Activated T-cell treated with anti-CD3 and anti-CD28 coated beads, Interleukin-2, amount 50 U/mL, for 4 hours (primary cell): ENCODE results near the gene SFMBT1. TPM values are rescaled to one million over a fixed set of nuclear protein-coding genes. Genes with fewer than 3 reads are reported as not detected.
"Not testable (repeated sequence)": the region's sequence is repeated elsewhere in the genome, so short reads cannot be mapped to it uniquely, and the experiment has no call there.

ENCODE experiments used
- ATAC-seq, 2 donors: fragments of 200-7000 bp; cut with Tn5 transposase; one replicate each; pipeline ENCODE4 v1.10.0; 2021
- DNase-seq: peaks from one replicate; pipeline ENCODE4 v3.0.0-alpha.2; 2020
- H3K27me3 Mint-ChIP-seq: one replicate; pipeline ENCODE4 v1.8.0; 2021; ENCODE audit warnings: low read depth, mixed read lengths
- H3K36me3 Mint-ChIP-seq: one replicate; pipeline ENCODE4 v1.8.0; 2022; ENCODE audit warnings: mixed read lengths; ENCODE audit not compliant: insufficient read depth
- H3K4me1 Mint-ChIP-seq: one replicate; pipeline ENCODE4 v1.8.0; 2021; ENCODE audit warnings: low read depth, mixed read lengths
- H3K4me3 Mint-ChIP-seq: one replicate; pipeline ENCODE4 v1.8.0; 2021; ENCODE audit warnings: mild to moderate bottlenecking, moderate library complexity, mixed read lengths
- H3K9me3 Mint-ChIP-seq: one replicate; pipeline ENCODE4 v1.8.0; 2021; ENCODE audit warnings: mixed read lengths
- total RNA-seq, 3 donors: library from RNA; stranded (reverse); gene quantifications; one replicate each; pipeline ENCODE4 v1.2.1, GENCODE V29; 2021

The SFMBT1 gene
- total RNA-seq, 3 donors from 2014 or later: 16.8 to 25.2 (median 20.0) TPM

DNA sequence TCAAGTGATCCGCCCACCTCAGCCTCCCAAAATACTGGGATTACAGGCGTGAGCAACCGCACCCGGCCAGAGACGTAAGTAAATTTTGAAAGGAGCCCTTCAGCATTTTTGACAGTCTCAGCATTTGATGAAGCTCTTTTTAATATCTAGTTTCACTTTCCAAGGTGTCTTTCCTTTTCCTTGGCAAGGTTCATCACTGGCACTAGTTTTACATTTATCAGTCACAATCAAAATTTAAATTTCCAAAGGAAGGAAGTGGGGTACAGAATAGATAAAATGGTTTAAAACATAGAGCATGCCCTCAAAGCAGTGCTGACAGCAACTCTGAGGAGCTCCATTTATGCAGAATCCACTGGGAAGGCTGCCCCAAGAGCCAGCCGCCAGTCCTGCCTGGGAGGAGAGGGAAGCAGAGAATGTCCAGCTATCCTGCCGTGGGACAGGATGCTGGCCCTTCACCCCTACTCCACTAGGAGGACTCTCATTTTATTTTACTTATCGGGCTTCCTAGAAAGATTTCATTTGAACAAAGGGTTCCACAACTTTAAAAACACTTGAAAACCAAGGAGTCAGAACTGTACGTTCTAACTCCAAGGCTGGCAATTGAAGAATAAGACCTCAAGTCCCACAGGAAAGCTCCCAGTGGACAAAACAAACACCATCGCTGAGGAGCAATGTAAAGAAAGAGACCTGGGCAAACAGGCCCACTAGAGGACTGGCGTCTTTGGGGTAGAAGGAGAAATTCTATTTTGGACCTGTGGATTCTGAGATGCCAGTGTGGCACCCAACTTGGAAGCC lies 9.9 kb downstream of the SFMBT1 start:
- ATAC-seq (peak in 1 of 2 donors; percentile 19), DNase-seq (no peak)
- H3K4me1 Mint-ChIP-seq: peaks cover 66% of the 10 kb centered on the region
- H3K9me3 Mint-ChIP-seq: no peaks in the 10 kb centered on the region
- no peaks in the 10 kb centered on the region for H3K36me3 Mint-ChIP-seq
- H3K4me3 Mint-ChIP-seq: peak overlapping the region; percentile 26
- no peaks in the 10 kb centered on the region for H3K27me3 Mint-ChIP-seq

DNA sequence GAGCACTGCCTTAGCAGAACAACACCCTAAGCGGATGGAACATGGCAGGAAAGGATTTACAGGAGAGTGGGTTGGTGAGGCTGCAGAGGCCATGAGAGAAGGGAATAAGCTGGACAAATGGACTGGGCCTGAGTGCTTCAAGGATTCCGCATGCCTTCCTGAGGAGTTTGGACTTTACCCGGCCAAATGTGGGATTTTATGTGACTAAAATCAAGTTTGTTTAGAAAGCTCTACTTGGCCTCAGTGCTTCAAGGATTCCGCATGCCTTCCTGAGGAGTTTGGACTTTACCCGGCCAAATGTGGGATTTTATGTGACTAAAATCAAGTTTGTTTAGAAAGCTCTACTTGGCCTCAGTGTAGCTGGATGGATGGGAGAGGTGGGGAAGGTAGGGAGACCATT lies 10.9 kb downstream of the SFMBT1 start:
- ATAC-seq, H3K4me3 Mint-ChIP-seq, H3K36me3 Mint-ChIP-seq, DNase-seq, H3K27me3 Mint-ChIP-seq, H3K9me3 Mint-ChIP-seq: not testable (repeated sequence)
- H3K4me1 Mint-ChIP-seq: peaks cover 66% of the 10 kb centered on the region

GRCh38 chr3:53034411-53034810 lies 11.5 kb downstream of the SFMBT1 start:
- H3K4me1 Mint-ChIP-seq: peaks cover 64% of the 10 kb centered on the region
- not testable (repeated sequence) for ATAC-seq, DNase-seq, H3K27me3 Mint-ChIP-seq, H3K36me3 Mint-ChIP-seq, H3K4me3 Mint-ChIP-seq, H3K9me3 Mint-ChIP-seq

DNA sequence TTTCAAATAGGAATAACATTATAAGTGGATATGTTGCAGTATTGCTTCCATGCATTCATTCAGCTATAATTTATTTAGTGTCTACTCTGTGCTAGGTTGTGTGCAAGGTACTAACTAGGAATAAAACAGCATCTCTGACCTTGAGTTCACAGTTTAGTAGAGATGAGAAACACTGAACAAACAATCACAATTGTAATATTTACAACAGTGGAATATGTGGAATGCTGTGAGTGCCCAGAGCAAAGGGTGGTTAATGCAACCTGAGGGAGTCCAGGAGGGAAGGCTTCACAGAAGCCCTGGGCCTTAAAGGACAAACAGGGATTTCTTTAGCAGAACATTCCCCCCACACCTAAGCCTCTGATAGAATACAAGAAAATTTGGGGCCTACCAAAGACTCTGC lies 13.3 kb downstream of the SFMBT1 start:
- H3K9me3 Mint-ChIP-seq: no peaks in the 10 kb centered on the region
- DNase-seq: no peak
- no peaks in the 10 kb centered on the region for H3K27me3 Mint-ChIP-seq
- no peaks in the 10 kb centered on the region for H3K36me3 Mint-ChIP-seq
- ATAC-seq: no peak
- peaks cover 52% of the 10 kb centered on the region for H3K4me1 Mint-ChIP-seq
- H3K4me3 Mint-ChIP-seq: no peak overlapping the region

- peak overlapping the region; percentile 12 for H3K4me3 Mint-ChIP-seq
- DNase-seq (peak; percentile 50), ATAC-seq (peak; percentile 76 to 89)
- no peaks in the 10 kb centered on the region for H3K27me3 Mint-ChIP-seq
- no peaks in the 10 kb centered on the region for H3K9me3 Mint-ChIP-seq
- peaks cover 45% of the 10 kb centered on the region for H3K4me1 Mint-ChIP-seq
- H3K36me3 Mint-ChIP-seq: no peaks in the 10 kb centered on the region
Measured at GRCh38 chr3:53030619-53031449, 15.0 kb downstream of the SFMBT1 start.

- peaks cover 45% of the 10 kb centered on the region for H3K4me1 Mint-ChIP-seq
Measured at GRCh38 chr3:53028641-53029040, 17.2 kb downstream of the SFMBT1 start.

DNA sequence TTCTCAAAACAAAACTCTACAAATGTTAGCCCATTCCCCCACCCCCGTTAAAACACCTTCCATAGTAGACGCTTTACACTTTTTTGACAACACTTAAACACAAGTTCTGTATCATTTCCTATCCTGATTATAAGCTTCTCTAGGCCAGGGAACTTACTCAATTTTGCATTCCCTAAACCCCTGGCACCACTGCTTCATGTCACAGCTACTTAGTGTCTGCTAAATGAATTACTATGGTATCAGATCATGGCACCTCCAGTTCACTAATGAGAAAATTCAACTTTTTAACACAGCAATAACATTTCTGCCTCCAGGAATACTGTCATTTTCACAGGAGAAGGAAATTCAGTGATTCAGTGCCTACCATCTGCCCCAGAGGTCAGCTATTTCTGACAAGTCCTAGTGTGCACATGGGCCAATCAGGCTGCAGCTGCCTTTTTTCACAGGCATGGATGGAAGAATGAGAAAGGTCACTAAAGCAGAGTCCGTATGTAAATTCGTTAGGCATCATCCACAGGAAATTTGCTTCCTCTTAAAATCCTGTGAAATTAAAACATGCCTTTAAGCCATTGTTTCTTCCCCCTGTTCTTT lies 18.5 kb downstream of the SFMBT1 start:
- H3K4me3 Mint-ChIP-seq: no peak overlapping the region
- no peaks in the 10 kb centered on the region for H3K9me3 Mint-ChIP-seq
- ATAC-seq: no peak
- H3K36me3 Mint-ChIP-seq: peaks cover 10% of the 10 kb centered on the region
- DNase-seq: no peak
- H3K4me1 Mint-ChIP-seq: peaks cover 53% of the 10 kb centered on the region
- H3K27me3 Mint-ChIP-seq: no peaks in the 10 kb centered on the region

More at GRCh38 chr3:53028641-53029040, 17.2 kb downstream of the SFMBT1 start:
- Mint-ChIP-seq H3K4me3 (no peak overlapping the region), H3K27me3 (no peaks in the 10 kb centered on the region), H3K9me3 (no peaks in the 10 kb centered on the region), H3K36me3 (peaks cover 6% of the 10 kb centered on the region)
- no peak for ATAC-seq
- no peak for DNase-seq

DNA sequence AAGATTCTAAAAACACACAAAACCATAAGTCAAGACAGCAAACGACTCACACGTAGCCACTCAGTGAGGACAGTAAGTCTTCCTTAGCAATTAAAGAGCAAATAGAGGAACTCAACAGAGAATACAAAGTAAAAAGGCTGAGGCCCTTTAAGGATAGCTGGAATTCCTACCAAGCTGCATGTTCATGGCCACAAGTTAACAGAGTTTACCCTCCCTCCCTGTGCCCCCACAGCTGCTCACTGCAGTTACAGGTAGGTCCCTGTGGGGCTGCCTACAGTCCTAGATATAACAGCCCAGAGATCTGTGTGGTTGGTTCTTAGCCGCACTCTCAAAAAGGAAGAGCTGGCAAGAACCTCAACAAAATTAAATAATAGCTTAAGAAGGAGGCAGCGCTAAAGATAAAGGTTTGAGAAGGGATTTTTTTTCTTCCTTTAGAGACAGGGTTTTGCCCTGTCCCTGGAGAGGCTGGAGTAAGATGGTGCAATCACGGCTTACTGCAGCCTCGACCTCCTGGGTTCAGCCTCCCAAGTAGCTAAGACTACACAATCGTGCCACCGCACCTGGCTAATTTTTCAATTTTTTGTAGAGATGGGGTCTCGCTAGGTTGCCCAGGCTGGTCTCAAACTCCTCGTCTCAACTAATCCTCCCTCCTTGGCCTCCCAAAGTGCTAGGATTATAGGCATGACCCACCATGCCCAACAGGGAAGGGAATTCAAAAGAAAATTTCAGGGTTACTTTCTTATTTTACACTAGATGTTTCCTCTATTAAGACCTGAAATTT lies 19.3 kb downstream of the SFMBT1 start:
- H3K36me3 Mint-ChIP-seq: peaks cover 10% of the 10 kb centered on the region
- H3K27me3 Mint-ChIP-seq: no peaks in the 10 kb centered on the region
- ATAC-seq: peak; percentile 38 to 63
- no peak overlapping the region for H3K4me3 Mint-ChIP-seq
- no peaks in the 10 kb centered on the region for H3K9me3 Mint-ChIP-seq
- H3K4me1 Mint-ChIP-seq: peaks cover 59% of the 10 kb centered on the region
- DNase-seq: no peak

DNA sequence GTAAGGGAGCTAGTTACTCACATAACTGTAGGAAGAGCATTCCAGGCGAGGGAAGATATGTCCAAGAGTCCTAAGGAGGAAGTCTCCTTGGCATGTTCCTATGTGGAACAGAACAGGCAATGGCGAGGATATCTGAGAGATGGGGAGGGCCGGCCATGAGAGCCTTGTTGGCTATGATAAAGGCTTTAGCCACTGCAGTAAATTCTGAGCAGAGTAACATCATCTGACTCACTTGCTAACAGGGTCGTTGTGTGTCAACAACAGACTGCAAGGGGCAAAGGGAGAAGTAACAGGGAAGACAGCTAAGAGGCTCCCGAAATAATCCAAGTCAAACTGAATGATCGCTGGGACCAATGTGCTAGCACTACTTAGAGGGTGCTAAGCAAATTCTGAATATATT lies 21.6 kb downstream of the SFMBT1 start:
- H3K36me3 Mint-ChIP-seq: peaks cover 17% of the 10 kb centered on the region
- H3K27me3 Mint-ChIP-seq: no peaks in the 10 kb centered on the region
- H3K4me3 Mint-ChIP-seq: no peak overlapping the region
- DNase-seq (no peak), ATAC-seq (no peak)
- H3K4me1 Mint-ChIP-seq: peaks cover 58% of the 10 kb centered on the region
- no peaks in the 10 kb centered on the region for H3K9me3 Mint-ChIP-seq

DNA sequence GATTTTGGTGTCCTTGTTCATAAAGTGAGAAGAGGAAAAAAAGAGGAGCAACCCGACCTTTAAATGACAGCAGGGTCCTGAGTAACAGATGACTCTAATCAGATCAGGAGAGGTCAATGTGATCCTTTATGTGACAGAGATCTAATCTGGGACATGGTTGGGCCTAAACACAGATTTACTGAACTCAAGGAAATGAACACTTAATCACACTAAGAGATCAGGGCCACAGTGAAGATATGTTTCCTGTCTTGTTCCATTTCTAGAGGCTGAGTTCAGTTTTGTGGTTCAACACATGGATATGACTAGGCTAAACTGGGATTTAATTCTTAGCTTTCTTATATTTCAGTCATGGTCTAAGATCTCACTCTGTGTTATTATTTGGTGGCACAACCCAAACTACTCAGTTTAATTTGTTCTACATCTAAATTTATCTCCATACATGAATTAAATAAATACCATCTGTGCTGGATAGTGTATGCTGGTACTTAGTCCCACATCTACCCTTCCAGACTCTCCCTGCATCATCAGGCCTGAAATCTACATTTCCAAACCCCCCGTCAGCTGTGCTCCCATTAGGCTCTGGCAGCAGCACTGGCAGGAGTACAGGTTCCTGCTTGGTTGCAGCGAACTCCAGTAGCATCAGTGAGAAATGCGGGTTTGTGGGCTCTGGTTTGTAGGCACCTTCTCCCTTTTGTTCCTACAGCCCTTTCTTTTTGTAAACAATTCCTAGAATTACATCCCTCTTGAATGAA lies 22.6 kb downstream of the SFMBT1 start:
- no peaks in the 10 kb centered on the region for H3K27me3 Mint-ChIP-seq
- peak; percentile 32 to 53 for ATAC-seq
- peaks cover 19% of the 10 kb centered on the region for H3K36me3 Mint-ChIP-seq
- H3K4me3 Mint-ChIP-seq: no peak overlapping the region
- DNase-seq: no peak
- no peaks in the 10 kb centered on the region for H3K9me3 Mint-ChIP-seq
- peaks cover 66% of the 10 kb centered on the region for H3K4me1 Mint-ChIP-seq

DNA sequence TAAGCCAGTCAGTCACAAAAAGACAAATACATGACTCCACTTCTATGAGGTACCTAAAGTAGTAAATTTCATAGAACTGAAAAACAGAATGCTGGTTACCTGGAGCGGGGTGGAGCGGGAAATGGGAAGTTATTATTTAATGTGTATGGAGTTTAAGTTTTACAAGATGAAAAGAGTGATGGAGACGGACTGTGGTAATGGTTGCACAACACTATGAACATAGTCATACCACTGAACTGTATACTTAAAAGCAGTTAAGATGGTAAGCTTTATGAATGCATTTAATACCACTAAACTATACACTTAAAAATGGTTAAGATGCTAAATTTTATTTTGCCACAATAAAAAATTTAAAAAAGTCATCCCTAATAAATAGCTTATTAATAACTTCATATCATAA lies 23.2 kb downstream of the SFMBT1 start:
- ATAC-seq (no peak), DNase-seq (no peak)
- Mint-ChIP-seq H3K27me3 (no peaks in the 10 kb centered on the region), H3K36me3 (peaks cover 19% of the 10 kb centered on the region), H3K4me1 (peaks cover 69% of the 10 kb centered on the region), H3K9me3 (no peaks in the 10 kb centered on the region), H3K4me3 (no peak overlapping the region)

DNA sequence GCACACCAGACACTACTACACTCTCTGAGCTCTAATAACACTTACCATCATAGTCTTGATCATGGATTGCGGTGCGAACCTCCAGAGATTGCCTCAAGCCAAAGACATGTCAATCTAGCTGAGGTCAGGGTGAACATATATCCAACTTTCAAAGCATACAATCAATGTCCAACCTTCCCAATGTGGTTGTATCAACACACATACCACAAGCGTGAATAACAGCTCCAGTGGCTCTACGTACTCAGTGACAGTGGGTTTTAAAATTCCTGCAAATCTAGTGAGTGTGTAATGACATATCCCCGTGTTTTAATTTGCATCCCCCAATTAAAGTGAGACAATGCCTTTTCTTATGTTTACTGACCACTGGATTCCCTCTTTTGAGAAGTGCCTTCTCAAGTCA lies 29.6 kb downstream of the SFMBT1 start:
- peaks cover 22% of the 10 kb centered on the region for H3K36me3 Mint-ChIP-seq
- H3K4me3 Mint-ChIP-seq: no peak overlapping the region
- no peak for ATAC-seq
- H3K27me3 Mint-ChIP-seq: no peaks in the 10 kb centered on the region
- H3K9me3 Mint-ChIP-seq: no peaks in the 10 kb centered on the region
- H3K4me1 Mint-ChIP-seq: peaks cover 42% of the 10 kb centered on the region
- no peak for DNase-seq

DNA sequence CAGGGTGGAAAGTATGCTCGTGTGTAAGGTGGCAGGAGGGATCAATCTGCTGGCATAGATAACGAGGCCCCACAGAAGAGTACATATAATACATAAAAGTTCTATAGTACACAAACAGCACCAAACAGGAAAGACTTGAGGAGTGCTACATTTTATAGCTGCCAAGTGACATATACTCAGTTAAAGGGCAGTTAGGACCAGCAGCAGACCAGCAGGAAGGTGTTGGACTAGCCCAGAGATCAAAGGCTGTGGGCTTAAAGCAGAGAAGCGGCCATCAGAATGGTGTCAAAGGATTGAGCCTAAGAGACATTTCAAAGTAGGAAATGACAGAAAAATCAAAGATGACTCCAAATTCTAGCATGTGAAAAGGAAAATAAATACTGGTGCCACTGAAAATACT lies 34.5 kb downstream of the SFMBT1 start:
- no peak for ATAC-seq
- no peaks in the 10 kb centered on the region for H3K27me3 Mint-ChIP-seq
- H3K36me3 Mint-ChIP-seq: peaks cover 8% of the 10 kb centered on the region
- H3K9me3 Mint-ChIP-seq: no peaks in the 10 kb centered on the region
- DNase-seq: no peak
- H3K4me1 Mint-ChIP-seq: peaks cover 31% of the 10 kb centered on the region
- no peak overlapping the region for H3K4me3 Mint-ChIP-seq
